ENCODE measurements around the gene MED31. TPM values are rescaled to one million over a fixed set of nuclear protein-coding genes. Genes with fewer than 3 reads are reported as not detected.
A peak's percentile ranks its signal among the peaks of the same experiment; 100 is the strongest.

Gene MED31
- total and polyA plus RNA-seq, 2 of the 13 experiments (the other 11 are each of a cell fraction or from before 2014, with no cell fraction given) = 19.0 to 20.9 TPM

DNA sequence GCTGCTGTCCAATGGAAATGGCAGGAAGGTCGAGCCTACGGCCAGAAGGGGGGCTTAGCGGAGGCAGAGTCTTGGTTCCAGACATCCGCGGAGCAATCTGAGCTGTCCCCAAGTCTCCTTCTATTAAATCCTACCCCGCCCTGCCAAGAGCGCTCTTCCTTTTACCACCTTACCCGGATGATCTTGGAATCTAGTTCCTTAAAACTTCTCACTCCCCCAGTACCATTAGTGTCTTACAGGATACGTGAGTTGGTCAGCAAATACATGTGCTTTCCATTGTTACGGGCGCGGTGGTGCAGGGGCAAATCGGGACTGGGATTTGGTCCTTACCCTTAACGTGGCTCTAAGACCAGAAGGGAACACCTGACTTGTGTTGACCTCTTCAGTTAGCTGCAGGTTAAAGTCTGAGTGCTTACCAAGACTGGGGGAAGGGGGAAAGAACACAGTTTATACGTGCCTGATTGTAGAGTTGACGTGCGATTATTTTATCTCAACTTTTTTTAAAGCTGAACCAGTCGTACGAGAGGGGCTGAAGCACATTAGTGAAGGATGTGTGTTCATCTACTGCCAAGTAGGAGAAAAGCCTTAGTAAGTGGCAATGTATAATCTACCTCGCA, 10.1 kb downstream of the MED31 start (continued):
- 0 out of 2 replicates have a peak, but pooled peaks have one; percentile 2 for TF ChIP-seq KDM5A (IDR thresholded peaks at IDR 0.05; ENCODE audit: borderline replicate concordance, low read length)
- no peak for TF ChIP-seq PCBP2 (optimal IDR thresholded peaks at IDR 0.05; ENCODE audit: low read depth, low read length, poor library complexity, severe bottlenecking)
- no peak for TF ChIP-seq USF2 (IDR thresholded peaks at IDR 0.05; ENCODE audit: low read depth, low read length)
- 0 out of 2 replicates have a peak, but pooled peaks have one; percentile 52 for TF ChIP-seq USF2 (CRISPR knock-in tag; IDR thresholded peaks at IDR 0.05; ENCODE audit: borderline replicate concordance)
- TF ChIP-seq FOSL2 (CRISPR knock-in tag; IDR thresholded peaks at IDR 0.05) = no peak
- TF ChIP-seq SMAD9 (CRISPR knock-in tag; IDR thresholded peaks at IDR 0.05) = no peak
- TF ChIP-seq ZNF572 (CRISPR knock-in tag; IDR thresholded peaks at IDR 0.05) = no peak
- no peak for TF ChIP-seq ZBTB34 (CRISPR knock-in tag; IDR thresholded peaks at IDR 0.05)
- TF ChIP-seq, protein P1, sequence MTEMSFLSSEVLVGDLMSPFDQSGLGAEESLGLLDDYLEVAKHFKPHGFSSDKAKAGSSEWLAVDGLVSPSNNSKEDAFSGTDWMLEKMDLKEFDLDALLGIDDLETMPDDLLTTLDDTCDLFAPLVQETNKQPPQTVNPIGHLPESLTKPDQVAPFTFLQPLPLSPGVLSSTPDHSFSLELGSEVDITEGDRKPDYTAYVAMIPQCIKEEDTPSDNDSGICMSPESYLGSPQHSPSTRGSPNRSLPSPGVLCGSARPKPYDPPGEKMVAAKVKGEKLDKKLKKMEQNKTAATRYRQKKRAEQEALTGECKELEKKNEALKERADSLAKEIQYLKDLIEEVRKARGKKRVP (CRISPR knock-in tag; IDR thresholded peaks at IDR 0.05) = no peak
- TF ChIP-seq MED8 (CRISPR knock-in tag; IDR thresholded peaks at IDR 0.05; ENCODE audit: insufficient replicate concordance) = no peak
- no peak for TF ChIP-seq NR3C1 (CRISPR knock-in tag; IDR thresholded peaks at IDR 0.05)
- TF ChIP-seq, protein P2, sequence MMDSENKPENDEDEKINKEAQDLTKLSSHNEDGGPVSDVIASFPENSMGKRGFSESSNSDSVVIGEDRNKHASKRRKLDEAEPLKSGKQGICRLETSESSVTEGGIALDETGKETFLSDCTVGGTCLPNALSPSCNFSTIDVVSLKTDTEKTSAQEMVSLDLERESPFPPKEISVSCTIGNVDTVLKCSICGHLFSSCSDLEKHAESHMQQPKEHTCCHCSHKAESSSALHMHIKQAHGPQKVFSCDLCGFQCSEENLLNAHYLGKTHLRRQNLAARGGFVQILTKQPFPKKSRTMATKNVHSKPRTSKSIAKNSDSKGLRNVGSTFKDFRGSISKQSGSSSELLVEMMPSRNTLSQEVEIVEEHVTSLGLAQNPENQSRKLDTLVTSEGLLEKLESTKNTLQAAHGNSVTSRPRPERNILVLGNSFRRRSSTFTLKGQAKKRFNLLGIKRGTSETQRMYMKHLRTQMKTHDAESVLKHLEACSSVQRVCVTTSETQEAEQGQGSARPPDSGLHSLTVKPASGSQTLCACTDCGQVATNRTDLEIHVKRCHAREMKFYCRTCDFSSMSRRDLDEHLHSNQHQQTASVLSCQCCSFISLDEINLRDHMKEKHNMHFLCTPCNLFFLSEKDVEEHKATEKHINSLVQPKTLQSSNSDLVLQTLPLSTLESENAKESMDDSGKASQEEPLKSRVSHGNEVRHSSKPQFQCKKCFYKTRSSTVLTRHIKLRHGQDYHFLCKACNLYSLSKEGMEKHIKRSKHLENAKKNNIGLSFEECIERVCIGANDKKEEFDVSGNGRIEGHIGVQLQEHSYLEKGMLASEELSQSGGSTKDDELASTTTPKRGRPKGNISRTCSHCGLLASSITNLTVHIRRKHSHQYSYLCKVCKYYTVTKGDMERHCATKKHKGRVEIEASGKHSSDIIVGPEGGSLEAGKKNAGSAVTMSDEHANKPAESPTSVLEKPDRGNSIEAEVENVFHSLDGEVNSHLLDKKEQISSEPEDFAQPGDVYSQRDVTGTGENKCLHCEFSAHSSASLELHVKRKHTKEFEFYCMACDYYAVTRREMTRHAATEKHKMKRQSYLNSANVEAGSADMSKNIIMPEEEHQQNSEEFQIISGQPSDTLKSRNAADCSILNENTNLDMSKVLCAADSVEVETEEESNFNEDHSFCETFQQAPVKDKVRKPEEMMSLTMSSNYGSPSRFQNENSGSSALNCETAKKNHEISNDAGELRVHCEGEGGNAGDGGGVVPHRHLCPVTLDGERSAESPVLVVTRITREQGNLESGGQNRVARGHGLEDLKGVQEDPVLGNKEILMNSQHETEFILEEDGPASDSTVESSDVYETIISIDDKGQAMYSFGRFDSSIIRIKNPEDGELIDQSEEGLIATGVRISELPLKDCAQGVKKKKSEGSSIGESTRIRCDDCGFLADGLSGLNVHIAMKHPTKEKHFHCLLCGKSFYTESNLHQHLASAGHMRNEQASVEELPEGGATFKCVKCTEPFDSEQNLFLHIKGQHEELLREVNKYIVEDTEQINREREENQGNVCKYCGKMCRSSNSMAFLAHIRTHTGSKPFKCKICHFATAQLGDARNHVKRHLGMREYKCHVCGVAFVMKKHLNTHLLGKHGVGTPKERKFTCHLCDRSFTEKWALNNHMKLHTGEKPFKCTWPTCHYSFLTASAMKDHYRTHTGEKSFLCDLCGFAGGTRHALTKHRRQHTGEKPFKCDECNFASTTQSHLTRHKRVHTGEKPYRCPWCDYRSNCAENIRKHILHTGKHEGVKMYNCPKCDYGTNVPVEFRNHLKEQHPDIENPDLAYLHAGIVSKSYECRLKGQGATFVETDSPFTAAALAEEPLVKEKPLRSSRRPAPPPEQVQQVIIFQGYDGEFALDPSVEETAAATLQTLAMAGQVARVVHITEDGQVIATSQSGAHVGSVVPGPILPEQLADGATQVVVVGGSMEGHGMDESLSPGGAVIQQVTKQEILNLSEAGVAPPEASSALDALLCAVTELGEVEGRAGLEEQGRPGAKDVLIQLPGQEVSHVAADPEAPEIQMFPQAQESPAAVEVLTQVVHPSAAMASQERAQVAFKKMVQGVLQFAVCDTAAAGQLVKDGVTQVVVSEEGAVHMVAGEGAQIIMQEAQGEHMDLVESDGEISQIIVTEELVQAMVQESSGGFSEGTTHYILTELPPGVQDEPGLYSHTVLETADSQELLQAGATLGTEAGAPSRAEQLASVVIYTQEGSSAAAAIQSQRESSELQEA (CRISPR knock-in tag; IDR thresholded peaks at IDR 0.05; ENCODE audit: not compliant biosample characterization) = no peak
- TF ChIP-seq, protein P3, sequence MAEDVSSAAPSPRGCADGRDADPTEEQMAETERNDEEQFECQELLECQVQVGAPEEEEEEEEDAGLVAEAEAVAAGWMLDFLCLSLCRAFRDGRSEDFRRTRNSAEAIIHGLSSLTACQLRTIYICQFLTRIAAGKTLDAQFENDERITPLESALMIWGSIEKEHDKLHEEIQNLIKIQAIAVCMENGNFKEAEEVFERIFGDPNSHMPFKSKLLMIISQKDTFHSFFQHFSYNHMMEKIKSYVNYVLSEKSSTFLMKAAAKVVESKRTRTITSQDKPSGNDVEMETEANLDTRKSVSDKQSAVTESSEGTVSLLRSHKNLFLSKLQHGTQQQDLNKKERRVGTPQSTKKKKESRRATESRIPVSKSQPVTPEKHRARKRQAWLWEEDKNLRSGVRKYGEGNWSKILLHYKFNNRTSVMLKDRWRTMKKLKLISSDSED (CRISPR knock-in tag; IDR thresholded peaks at IDR 0.05) = no peak
- no peak for TF ChIP-seq EED (CRISPR knock-in tag; IDR thresholded peaks at IDR 0.05)
- TF ChIP-seq ZNF451 (CRISPR knock-in tag; IDR thresholded peaks at IDR 0.05) = 0 out of 2 replicates have a peak, but pooled peaks have one; percentile 11

All from HepG2 (cell line).